Lower lobe of right lung (tissue), 2 donors: ENCODE results near the gene MUC20. TPM values are rescaled to one million over a fixed set of nuclear protein-coding genes. Genes with fewer than 3 reads are reported as not detected.
"Not testable (repeated sequence)": the region's sequence is repeated elsewhere in the genome, so short reads cannot be mapped to it uniquely, and the experiment has no call there.

Experiments used
- ATAC-seq, 2 donors: fragments of 200-7000 bp; cut with Tn5 transposase; one replicate each; pipeline ENCODE4 v1.9.1; 2020 to 2022; ENCODE audit warnings: mild to moderate bottlenecking in 2 of 2, moderate library complexity in 2 of 2
- DNase-seq: peaks from one replicate; pipeline ENCODE4 v3.0.0-alpha.2; 2020
- H3K27ac ChIP-seq: fragments of 200-600 bp; one replicate; pipeline ENCODE4 v1.8.0; 2022
- H3K27me3 ChIP-seq: fragments of 200-600 bp; one replicate; pipeline ENCODE4 v1.8.0; 2022; ENCODE audit warnings: low read depth
- H3K36me3 ChIP-seq: fragments of 200-600 bp; one replicate; pipeline ENCODE4 v1.8.0; 2022; ENCODE audit warnings: mild to moderate bottlenecking
- H3K4me1 ChIP-seq: fragments of 200-600 bp; one replicate; pipeline ENCODE4 v1.8.0; 2022
- H3K4me3 ChIP-seq: fragments of 200-600 bp; one replicate; pipeline ENCODE4 v1.8.0; 2022; ENCODE audit warnings: mild to moderate bottlenecking
- H3K9me3 ChIP-seq: fragments of 200-600 bp; one replicate; pipeline ENCODE4 v1.8.0; 2022
- CTCF ChIP-seq: fragments of 200-600 bp; IDR thresholded peaks from one replicate; pipeline ENCODE4 v1.8.0; 2022; ENCODE audit warnings: antibody characterized with exemption, mild to moderate bottlenecking
- intact Hi-C: fragments of 100-400 bp; cut with DNase I; formaldehyde crosslinking; loops from one replicate; pipeline ENCODE4 v1.11.0; 2022
- total RNA-seq: library from RNA; stranded (reverse); fragmentation: NEBNext Ultra II Directional; extraction: Animal tissue kit (Norgen Biotek cat#: 25700); gene quantifications from one replicate; pipeline ENCODE4 v1.2.1, GENCODE V29; 2021
- donor health status: DM: no; HTN: yes; CAD: no; lungs with severe emphysema.

Gene MUC20
- total RNA-seq, 1 donor from 2014 or later = 14.3 TPM

- Histone ChIP-seq H3K27me3 (no peaks in the 10 kb centered on the region), H3K9me3 (no peaks in the 10 kb centered on the region), H3K36me3 (peaks cover 35% of the 10 kb centered on the region), H3K27ac (no peak overlapping the region), H3K4me1 (no peaks in the 10 kb centered on the region), H3K4me3 (no peak overlapping the region)
- no peak for TF ChIP-seq CTCF
- DNase-seq (no peak), ATAC-seq (no peak)
- intact Hi-C loops = no loop called here
Measured at GRCh38 chr3:195709676-195710085, 11.1 kb upstream of the MUC20 start.

GRCh38 chr3:195710126-195710905 is 10.5 kb upstream of the MUC20 start:
- intact Hi-C loops, H3K4me3 ChIP-seq, H3K9me3 ChIP-seq, ATAC-seq, H3K4me1 ChIP-seq, H3K27me3 ChIP-seq, DNase-seq, H3K27ac ChIP-seq: not testable (repeated sequence)
- H3K36me3 ChIP-seq = peaks cover 41% of the 10 kb centered on the region

GRCh38 chr3:195711091-195711812 is 9.5 kb upstream of the MUC20 start:
- H3K4me3 ChIP-seq, H3K9me3 ChIP-seq, intact Hi-C loops, ATAC-seq, DNase-seq, H3K4me1 ChIP-seq, H3K27ac ChIP-seq, H3K27me3 ChIP-seq: not testable (repeated sequence)
- peaks cover 47% of the 10 kb centered on the region for H3K36me3 ChIP-seq

- no peak overlapping the region for H3K27ac ChIP-seq
- no peaks in the 10 kb centered on the region for H3K4me1 ChIP-seq
- intact Hi-C loops = no loop called here
- no peak overlapping the region for H3K4me3 ChIP-seq
- H3K9me3 ChIP-seq = no peaks in the 10 kb centered on the region
- no peak for TF ChIP-seq CTCF
- DNase-seq (no peak), ATAC-seq (no peak)
- peaks cover 47% of the 10 kb centered on the region for H3K36me3 ChIP-seq
- no peaks in the 10 kb centered on the region for H3K27me3 ChIP-seq
Measured at GRCh38 chr3:195711813-195712534, 8.8 kb upstream of the MUC20 start.

GRCh38 chr3:195712535-195712910 is 8.3 kb upstream of the MUC20 start:
- ATAC-seq, intact Hi-C loops: not testable (repeated sequence)

GRCh38 chr3:195713150-195713549 is 7.6 kb upstream of the MUC20 start:
- intact Hi-C loops, H3K27ac ChIP-seq, ATAC-seq, H3K4me3 ChIP-seq, H3K9me3 ChIP-seq, H3K27me3 ChIP-seq, DNase-seq, H3K4me1 ChIP-seq: not testable (repeated sequence)
- H3K36me3 ChIP-seq = peaks cover 46% of the 10 kb centered on the region

More at GRCh38 chr3:195712535-195712910, 8.3 kb upstream of the MUC20 start:
- not testable (repeated sequence) for DNase-seq, H3K9me3 ChIP-seq, H3K27me3 ChIP-seq, H3K4me3 ChIP-seq, H3K4me1 ChIP-seq, H3K27ac ChIP-seq
- peaks cover 47% of the 10 kb centered on the region for H3K36me3 ChIP-seq

- no peaks in the 10 kb centered on the region for H3K9me3 ChIP-seq
- DNase-seq (peak; percentile 38), ATAC-seq (peak in 1 of 2 donors; percentile 17)
- H3K36me3 ChIP-seq = peaks cover 33% of the 10 kb centered on the region
- no peak for TF ChIP-seq CTCF
- H3K27me3 ChIP-seq = no peaks in the 10 kb centered on the region
- H3K4me3 ChIP-seq = no peak overlapping the region
- intact Hi-C loops = no loop called here
- no peaks in the 10 kb centered on the region for H3K4me1 ChIP-seq
- no peak overlapping the region for H3K27ac ChIP-seq
Measured at GRCh38 chr3:195714380-195715011, 6.3 kb upstream of the MUC20 start.
